NCI-H2029 treated with DMSO at 0.1 percent for 48 hours (cell line): ENCODE data around the gene CCNK.
A peak's percentile ranks its signal among the peaks of the same experiment; 100 is the strongest.

Experiments
- DNase-seq: peaks from one replicate; lab custom pipeline; 2025; lab: John Stamatoyannopoulos, UW

The CCNK gene

GRCh38 chr14:99480917-99481744 is at the start of gene CCNK:
TSS of gene CCNK (plus strand) at chr14:99481409. CDS start at chr14:99492678, 11,269 bp downstream.
- peak; percentile 76 for DNase-seq

DNA sequence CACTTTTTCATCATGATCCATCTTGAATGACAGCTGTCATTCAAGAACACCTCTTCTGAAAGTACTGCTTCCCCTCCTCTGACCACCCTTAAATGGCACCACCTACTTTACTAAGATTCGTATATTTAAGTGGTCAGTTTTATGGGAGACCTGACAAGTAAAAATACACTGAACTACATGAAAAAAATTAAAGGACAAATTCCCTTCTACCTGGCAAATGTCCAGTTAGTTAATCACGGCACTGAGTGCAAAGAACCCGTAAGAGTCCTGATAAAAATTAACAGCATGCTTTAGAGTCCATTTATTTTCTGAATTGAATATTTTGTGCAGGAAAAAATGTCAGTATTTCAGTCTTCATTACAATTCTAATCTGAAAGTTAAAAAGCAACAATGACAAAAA is 49.2 kb upstream of the CCNK start:
- DNase-seq, result no peak

DNA sequence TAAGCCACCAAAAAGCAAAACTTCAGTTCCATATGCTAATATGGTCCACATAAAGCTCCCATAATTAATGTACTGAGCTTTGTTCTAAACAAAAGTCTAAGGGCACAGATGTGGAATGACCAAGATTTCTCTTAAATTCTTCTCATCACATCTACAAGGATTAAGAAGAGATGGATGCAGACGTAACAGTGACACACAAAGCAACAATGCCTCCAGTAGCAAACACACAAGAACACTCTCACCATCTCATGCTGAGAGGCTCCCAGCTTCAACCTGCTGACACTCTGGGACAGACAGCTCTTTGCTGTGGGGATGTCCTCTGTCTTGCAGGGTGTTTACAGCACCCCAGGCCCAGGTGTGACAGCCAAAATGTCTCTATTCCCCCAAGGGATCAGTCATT is 48.7 kb upstream of the CCNK start:
- no peak for DNase-seq

- DNase-seq, result peak; percentile 18
Measured at GRCh38 chr14:99435327-99435726, 45.9 kb upstream of the CCNK start.

DNA sequence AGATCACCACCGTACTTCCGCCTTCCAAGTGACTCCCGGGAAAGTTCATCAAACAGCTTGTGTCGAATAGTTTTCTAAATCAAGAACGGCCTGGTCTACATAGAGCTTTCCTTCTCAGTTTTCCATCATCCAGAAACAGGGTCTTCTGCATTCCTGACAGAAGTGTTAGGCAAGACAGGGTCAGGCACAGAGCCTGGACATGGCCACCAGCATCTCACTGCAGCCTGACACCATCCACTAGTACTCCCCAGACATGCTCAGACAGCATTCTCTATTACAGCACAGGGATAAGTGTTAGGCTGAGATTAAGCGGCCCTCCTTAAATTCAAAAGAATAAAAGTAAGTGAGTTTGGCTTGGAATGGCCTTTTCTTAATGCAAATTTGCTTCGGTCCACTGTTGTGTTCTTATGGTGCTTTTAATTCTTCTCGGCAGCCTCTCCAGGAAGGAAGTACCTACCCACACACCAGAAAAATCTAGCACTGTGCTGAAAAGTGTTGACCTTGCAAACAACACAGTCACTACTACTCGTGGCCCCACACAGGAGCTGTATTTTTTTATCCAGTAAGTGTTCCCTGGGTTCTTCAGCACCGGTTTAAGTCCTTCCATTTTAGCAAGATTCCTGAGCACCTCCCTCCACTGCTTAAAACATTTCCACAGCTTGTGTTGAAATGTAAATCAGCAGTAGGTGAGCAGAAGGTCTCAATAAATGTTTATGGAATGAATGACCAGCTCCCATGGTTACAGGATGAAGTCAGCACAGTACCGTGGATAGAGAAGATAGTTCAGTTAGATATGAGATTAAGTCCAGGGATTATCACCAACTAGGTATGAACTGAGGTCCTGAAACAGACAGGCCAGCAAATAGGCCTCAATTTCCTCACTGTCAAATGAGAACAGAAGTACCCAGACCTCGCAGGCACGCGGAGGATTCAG is 44.7 kb upstream of the CCNK start:
- no peak for DNase-seq

- no peak for DNase-seq
Measured at GRCh38 chr14:99437706-99438105, 43.5 kb upstream of the CCNK start.

- no peak for DNase-seq
Measured at GRCh38 chr14:99440278-99440677, 40.9 kb upstream of the CCNK start.

GRCh38 chr14:99441157-99441870 is 39.9 kb upstream of the CCNK start:
- no peak for DNase-seq

DNA sequence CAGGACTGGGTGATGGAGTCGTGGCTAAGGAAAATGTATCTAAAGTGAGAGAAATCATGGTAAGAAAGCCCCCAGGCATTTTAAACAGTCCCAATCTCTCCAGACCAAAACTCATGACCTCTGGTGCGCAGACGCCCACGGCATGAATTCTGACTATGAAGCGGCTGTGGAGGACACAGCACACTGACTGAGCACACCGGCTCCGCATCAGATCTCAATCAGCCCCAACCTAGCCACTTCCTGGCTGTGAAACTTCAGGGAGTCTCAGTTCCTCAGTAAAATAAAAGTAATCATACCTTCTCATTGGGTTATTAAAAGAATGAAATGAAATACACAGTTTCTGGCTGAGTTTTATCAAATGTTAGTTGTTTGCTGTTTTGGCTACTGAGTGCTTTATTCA is 39.3 kb upstream of the CCNK start:
- no peak for DNase-seq

- DNase-seq, result no peak
Measured at GRCh38 chr14:99445931-99446330, 35.3 kb upstream of the CCNK start.

- no peak for DNase-seq
Measured at GRCh38 chr14:99447739-99448138, 33.5 kb upstream of the CCNK start.

GRCh38 chr14:99450266-99450665 is 30.9 kb upstream of the CCNK start:
- DNase-seq, result no peak

- DNase-seq, result no peak
Measured at GRCh38 chr14:99451234-99451633, 30.0 kb upstream of the CCNK start.

DNA sequence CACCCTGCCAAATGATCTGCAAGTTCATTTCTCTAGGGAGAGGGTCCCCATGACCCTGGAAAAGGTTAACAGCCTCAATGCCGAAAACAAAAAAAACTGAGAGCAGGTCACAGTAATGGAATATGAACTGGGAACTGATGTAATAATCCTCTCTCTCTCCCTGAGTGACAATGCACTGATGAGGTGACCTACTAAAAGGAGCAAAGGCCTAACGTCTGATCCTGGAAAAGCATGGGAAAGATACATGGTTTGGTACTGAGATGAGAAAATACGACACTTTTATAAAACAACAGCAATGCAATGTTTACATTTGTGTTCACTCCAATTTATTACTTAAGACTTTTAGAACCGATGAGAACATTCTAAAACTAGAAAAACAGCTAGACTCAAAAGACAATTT is 28.2 kb upstream of the CCNK start:
- DNase-seq, result no peak

DNA sequence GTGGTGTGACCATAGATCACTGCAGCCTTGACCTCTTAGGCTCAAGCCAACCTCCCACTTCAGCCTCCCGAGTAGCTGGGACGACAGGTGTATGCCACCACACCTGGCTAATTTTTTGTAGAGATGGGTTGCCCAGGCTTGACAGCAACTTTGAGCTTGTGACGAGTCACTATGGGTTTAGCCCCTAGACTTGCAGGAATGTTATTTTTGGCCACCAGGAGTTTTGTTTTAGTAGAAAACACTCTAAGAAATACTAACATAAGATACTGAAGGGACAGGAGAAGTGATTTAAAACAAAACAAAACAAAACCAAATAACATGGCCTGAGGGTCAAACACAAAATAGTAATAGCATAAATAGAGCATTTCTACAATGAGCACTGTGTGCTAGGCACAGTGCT is 27.0 kb upstream of the CCNK start:
- no peak for DNase-seq

- DNase-seq, result no peak
Measured at GRCh38 chr14:99459481-99460100, 21.6 kb upstream of the CCNK start.

DNA sequence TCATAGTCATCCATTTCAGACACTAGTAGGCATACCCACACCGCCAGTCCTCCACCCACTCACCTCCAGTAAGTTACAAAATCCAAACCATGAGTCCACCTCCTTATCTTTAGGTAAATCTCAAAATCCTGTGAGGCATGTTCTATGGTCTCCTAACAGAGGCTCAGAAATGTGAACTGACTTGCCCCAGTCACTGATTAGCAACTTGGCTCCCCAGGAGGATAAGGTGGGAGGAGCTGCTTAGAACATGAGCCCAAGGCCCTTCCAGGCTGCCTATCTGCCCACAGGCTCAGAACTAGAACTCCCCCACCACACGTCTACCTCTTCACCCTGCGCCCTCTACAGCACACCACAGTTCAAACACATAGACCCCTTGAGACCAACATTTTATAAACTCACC is 20.4 kb upstream of the CCNK start:
- no peak for DNase-seq

DNA sequence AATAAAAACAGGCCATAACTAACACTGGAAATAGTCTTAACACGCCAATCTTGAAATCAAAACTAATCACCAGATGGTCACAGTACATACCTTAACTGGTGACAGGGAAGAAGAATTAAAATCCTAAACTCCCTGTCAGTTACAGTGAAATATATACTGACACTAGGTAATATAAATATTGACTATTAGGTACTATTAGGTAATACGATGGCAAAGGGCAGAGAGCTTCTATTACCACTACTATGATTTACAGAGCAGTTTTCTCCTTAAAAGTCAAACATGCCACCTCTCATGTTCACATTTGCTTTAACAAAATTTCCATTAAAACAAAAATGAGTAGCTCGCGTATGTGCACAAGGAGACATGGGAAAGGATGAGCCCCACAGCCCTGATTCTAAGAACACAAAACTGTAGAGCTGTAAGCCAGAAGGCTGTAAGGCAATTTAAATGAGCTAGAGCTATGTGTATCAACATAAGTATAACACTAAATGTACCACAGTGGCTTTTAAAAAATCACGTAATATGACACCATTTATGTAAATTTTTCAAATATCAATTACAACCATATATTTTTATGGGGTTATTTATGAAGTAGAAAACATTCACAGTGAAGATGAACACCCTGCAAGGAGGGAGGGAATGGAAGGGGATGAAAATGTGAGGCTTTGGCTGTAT is 19.7 kb upstream of the CCNK start:
- DNase-seq, result no peak

DNA sequence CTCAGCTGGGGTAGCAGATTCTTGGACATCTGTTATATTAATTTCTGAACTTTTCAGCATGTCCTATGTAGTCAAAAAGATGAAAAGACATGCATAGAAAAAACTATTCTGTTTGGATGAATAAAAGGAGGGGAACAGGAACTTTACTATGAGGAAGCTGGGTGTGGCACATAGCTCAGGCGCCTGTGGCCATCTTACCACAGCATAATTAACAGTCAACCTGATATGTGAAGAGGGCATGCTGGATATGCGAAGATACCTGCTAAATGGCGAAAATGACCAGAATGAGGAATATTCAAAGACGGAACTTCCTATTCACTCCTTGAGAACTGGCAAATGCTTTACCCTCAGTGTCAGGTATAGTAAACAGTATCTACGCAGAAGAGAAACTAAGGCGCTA is 19.0 kb upstream of the CCNK start:
- DNase-seq, result no peak

GRCh38 chr14:99463974-99464373 is 17.2 kb upstream of the CCNK start:
- DNase-seq, result no peak

DNA sequence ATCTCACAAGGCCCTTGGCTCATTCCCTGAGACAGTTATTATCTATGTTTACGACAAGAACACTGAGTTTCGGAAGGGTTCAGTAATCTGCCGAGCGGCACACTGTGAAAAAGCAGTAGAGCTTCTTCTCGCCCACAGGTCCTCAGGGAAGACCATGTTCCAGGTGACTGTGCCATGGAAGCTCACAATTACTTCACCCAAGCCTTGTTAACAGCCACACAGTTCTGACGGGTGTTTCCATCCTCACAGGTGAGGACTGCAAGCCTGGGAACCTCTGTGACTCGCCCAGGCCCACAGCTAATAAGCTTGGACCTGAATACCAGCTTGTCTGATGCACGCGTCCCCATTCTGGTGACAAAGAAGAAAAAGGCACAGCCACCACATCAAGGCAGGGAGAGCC is 15.9 kb upstream of the CCNK start:
- no peak for DNase-seq
